HG03354 (cell line): ENCODE measurements around the gene PDE2A.

Experiments used
- ATAC-seq: cut with Tn5 transposase; IDR thresholded peaks from one replicate; pipeline ENCODE4 v1.9.1; 2021; ENCODE audit warnings: mild to moderate bottlenecking; ENCODE audit not compliant: unreplicated experiment, poor library complexity, severe bottlenecking

The PDE2A gene

GRCh38 chr11:72584293-72584938, 89.8 kb downstream of the PDE2A start:
- no peak for ATAC-seq

- ATAC-seq: no peak
Observed at GRCh38 chr11:72583616-72584292, 90.5 kb downstream of the PDE2A start.

- ATAC-seq: no peak
Observed at GRCh38 chr11:72583177-72583553, 91.1 kb downstream of the PDE2A start.

GRCh38 chr11:72582206-72583176, 91.7 kb downstream of the PDE2A start:
- no peak for ATAC-seq

GRCh38 chr11:72581067-72581466, 93.2 kb downstream of the PDE2A start:
- no peak for ATAC-seq

- ATAC-seq: no peak
Observed at GRCh38 chr11:72580642-72580950, 93.6 kb downstream of the PDE2A start.

- no peak for ATAC-seq
Observed at GRCh38 chr11:72579816-72580641, 94.2 kb downstream of the PDE2A start.

GRCh38 chr11:72578991-72579815, 95.0 kb downstream of the PDE2A start:
- no peak for ATAC-seq

GRCh38 chr11:72578566-72578965, 95.7 kb downstream of the PDE2A start:
- no peak for ATAC-seq

GRCh38 chr11:72578051-72578450, 96.2 kb downstream of the PDE2A start:
- no peak for ATAC-seq

GRCh38 chr11:72577271-72577721, 96.9 kb downstream of the PDE2A start:
- ATAC-seq: no peak

GRCh38 chr11:72576661-72577060, 97.6 kb downstream of the PDE2A start:
- no peak for ATAC-seq

GRCh38 chr11:72576243-72576595, 98.0 kb downstream of the PDE2A start:
- no peak for ATAC-seq

GRCh38 chr11:72575533-72576242, 98.5 kb downstream of the PDE2A start:
- ATAC-seq: no peak

GRCh38 chr11:72574548-72575460, 99.4 kb downstream of the PDE2A start:
- ATAC-seq: no peak

- no peak for ATAC-seq
Observed at GRCh38 chr11:72573855-72574445, 100.3 kb downstream of the PDE2A start.
